K562 (cell line): ENCODE results near the gene CLK3.

Experiments
- CREB1 ChIP-seq, 2 experiments: sonication (generic) in 1 of 2; formaldehyde crosslinking in 1 of 2; IDR thresholded peaks; 2 replicates each; pipeline versions ENCODE4 v1.6.1 to v1.8.0; 2012 to 2022; ENCODE audit warnings: inconsistent platforms in 1 of 2, mild to moderate bottlenecking in 1 of 2, missing genetic modification reagents in 1 of 2, moderate library complexity in 1 of 2
- MEIS2 ChIP-seq: fragments of 450-650 bp; IDR thresholded peaks from 2 replicates; pipeline ENCODE4 v1.6.1; 2014; ENCODE audit warnings: mild to moderate bottlenecking; ENCODE audit not compliant: partially characterized antibody
- TF ChIP-seq, protein P1 (sequence below): sonication (generic); formaldehyde crosslinking; IDR thresholded peaks from 2 replicates; pipeline ENCODE4 v1.8.1; 2023; ENCODE audit warnings: mild to moderate bottlenecking, missing genetic modification reagents

DNA sequence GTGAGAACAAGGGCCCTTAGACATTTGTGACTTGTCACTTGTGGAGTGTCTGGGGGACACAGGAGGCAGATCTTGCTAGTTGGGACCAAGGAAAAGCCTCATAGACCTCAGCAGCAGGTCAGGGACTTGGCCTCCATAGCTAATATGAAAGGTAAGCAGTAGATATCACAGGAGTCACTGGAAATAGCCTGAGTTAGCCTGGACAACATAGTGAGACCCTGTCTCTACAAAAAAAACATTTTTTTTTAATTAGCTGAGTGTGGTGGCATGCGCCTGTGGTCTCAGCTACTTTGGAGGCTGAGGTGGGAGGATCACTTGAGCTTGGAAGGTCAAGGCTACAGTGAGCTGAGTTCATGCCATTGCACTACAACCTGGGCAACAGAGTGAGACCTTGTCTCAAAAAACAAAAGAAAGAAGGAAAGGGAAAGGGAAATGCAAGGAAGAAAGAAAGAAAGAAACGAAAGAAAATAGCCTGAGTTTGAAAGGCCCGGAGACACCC is 37.1 kb upstream of the CLK3 start:
- no peak for TF ChIP-seq MEIS2
- TF ChIP-seq, protein P1, sequence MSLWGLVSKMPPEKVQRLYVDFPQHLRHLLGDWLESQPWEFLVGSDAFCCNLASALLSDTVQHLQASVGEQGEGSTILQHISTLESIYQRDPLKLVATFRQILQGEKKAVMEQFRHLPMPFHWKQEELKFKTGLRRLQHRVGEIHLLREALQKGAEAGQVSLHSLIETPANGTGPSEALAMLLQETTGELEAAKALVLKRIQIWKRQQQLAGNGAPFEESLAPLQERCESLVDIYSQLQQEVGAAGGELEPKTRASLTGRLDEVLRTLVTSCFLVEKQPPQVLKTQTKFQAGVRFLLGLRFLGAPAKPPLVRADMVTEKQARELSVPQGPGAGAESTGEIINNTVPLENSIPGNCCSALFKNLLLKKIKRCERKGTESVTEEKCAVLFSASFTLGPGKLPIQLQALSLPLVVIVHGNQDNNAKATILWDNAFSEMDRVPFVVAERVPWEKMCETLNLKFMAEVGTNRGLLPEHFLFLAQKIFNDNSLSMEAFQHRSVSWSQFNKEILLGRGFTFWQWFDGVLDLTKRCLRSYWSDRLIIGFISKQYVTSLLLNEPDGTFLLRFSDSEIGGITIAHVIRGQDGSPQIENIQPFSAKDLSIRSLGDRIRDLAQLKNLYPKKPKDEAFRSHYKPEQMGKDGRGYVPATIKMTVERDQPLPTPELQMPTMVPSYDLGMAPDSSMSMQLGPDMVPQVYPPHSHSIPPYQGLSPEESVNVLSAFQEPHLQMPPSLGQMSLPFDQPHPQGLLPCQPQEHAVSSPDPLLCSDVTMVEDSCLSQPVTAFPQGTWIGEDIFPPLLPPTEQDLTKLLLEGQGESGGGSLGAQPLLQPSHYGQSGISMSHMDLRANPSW: no peak
- no peak for TF ChIP-seq CREB1 (IDR thresholded peaks at IDR 0.05)
- TF ChIP-seq CREB1 (CRISPR knock-in tag; IDR thresholded peaks at IDR 0.05): no peak
